Heart left ventricle (tissue), 16 donors: ENCODE data around the gene TRAT1. TPM values are rescaled to one million over a fixed set of nuclear protein-coding genes. Genes with fewer than 3 reads are reported as not detected.

Experiments used
- ATAC-seq, 4 donors: fragments of 200-7000 bp; cut with Tn5 transposase; one replicate each; pipeline ENCODE4 v1.9.1; 2020 to 2022; ENCODE audit warnings: moderate library complexity in 4 of 4, mild to moderate bottlenecking in 3 of 4, moderate number of reproducible peaks in 1 of 4
- DNase-seq, 5 donors: peaks; one replicate each; pipeline ENCODE4 v3.0.0-alpha.2; 2020
- H3K27ac ChIP-seq, 12 donors: fragments of 200-600 bp; sonication (generic) in 4 of 12; one replicate each; pipeline versions ENCODE4 v1.5.0 to v1.8.0; 2016 to 2022; ENCODE audit warnings: mild to moderate bottlenecking in 2 of 12
- H3K27me3 ChIP-seq, 9 donors: fragments of 200-600 bp; sonication (generic) in 2 of 9; one replicate each; pipeline versions ENCODE4 v1.5.1 to v1.8.0; 2016 to 2022; ENCODE audit warnings: mild to moderate bottlenecking in 3 of 9
- H3K36me3 ChIP-seq, 9 donors: fragments of 200-600 bp; sonication (generic) in 2 of 9; one replicate each; pipeline versions ENCODE4 v1.5.0 to v1.8.0; 2018 to 2022; ENCODE audit warnings: mild to moderate bottlenecking in 2 of 9
- H3K4me1 ChIP-seq, 12 donors: fragments of 200-600 bp; sonication (generic) in 4 of 12; one replicate each; pipeline versions ENCODE4 v1.5.0 to v1.8.0; 2016 to 2022; ENCODE audit warnings: mild to moderate bottlenecking in 3 of 12
- H3K4me3 ChIP-seq, 12 donors: fragments of 200-600 bp; sonication (generic) in 4 of 12; one replicate each; pipeline versions ENCODE4 v1.5.0 to v1.8.0; 2017 to 2022; ENCODE audit warnings: mild to moderate bottlenecking in 9 of 12, moderate library complexity in 4 of 12
- H3K9me3 ChIP-seq, 12 donors: fragments of 200-600 bp; sonication (generic) in 4 of 12; one replicate each; pipeline versions ENCODE4 v1.5.0 to v1.8.0; 2016 to 2022; ENCODE audit warnings: mild to moderate bottlenecking in 1 of 12
- POLR2A ChIP-seq, 2 donors: fragments of 450-650 bp; IDR thresholded peaks; one replicate each; pipeline ENCODE4 v1.6.1; 2017; ENCODE audit warnings: antibody characterized with exemption in 2 of 2, mild to moderate bottlenecking in 2 of 2, moderate library complexity in 2 of 2
- WGBS, 4 donors: extraction: QIAGEN DNeasy Blood & Tissue Kit in 2 of 4; methylation state at CpG; one replicate each; pipeline versions ENCODE4 v1.1.5 to v1.1.7; 2013 to 2018; 5-methylcytosine and 5-hydroxymethylcytosine counted together
- intact Hi-C, 10 donors: fragments of 100-400 bp; cut with DNase I; formaldehyde crosslinking; loops; one replicate each; pipeline versions ENCODE4 v1.11.1 to v1.14.2; 2022
- long read RNA-seq, 3 donors: library from polyadenylated mRNA; unstranded; transcript quantifications; one replicate each; pipeline ENCODE4 v2.0.0, GENCODE V29; 2020 to 2021
- polyA plus RNA-seq, 2 donors: library from polyadenylated mRNA; stranded (reverse); fragments of 200-250 nt; gene quantifications; one replicate each; pipeline ENCODE4 v1.2.3, GENCODE V29; 2013
- total RNA-seq, 9 donors: library from RNA; depleted of rRNA in 2 of 9; stranded (reverse); fragments of >200 nt in 2 of 9; fragmentation: NEBNext Ultra II Directional in 3 of 9; extraction: Animal tissue kit (Norgen Biotek cat#: 25700) in 3 of 9; gene quantifications; one replicate each; pipeline versions ENCODE4 v1.1.0 to v1.2.4, GENCODE V29; 2016 to 2023
- TF ChIP-seq, protein P1 (sequence below), 12 donors: fragments of 200-600 bp; sonication (generic) in 4 of 12; IDR thresholded peaks; one replicate each; pipeline versions ENCODE4 v1.5.0 to v1.8.0; 2018 to 2022; ENCODE audit warnings: antibody characterized with exemption in 12 of 12, mild to moderate bottlenecking in 5 of 12
- donor health status: ischemic (EF 13 %, LVEDD 7.1; RV severe dilation, severe dysfunction).
- donor health status: healthy with polysubstance abuse.
- donor health status: DM: no; HTN: yes; CAD: no.
- donor health status: DM: no; HTN: no; CAD: no.
- donor health status: ischemic (EF 25% LVEDD 6.9; RV normal size, moderate dysfunction).
- donor health status: ischemic (EF 25% LVEDD 5.7; RV mildly dilated, moderate dysfunction).
- donor health status: healthy.
- donor health status: DM: yes; HTN: yes; CAD: no.
- donor health status: ischemic (EF 35%, LVEDD 5.7; RV mildly dilated, moderate dysfunction).
- donor health status: nonischemic (EF 11% LVEDD 7.7; RV severe dilation, severe dysfunction).
- donor health status: DM: yes; HTN: yes; CAD: no.
- donor health status: PGD.
- donor health status: ischemic (EF 29% LVEDD 5.4; RV normal size, mild dysfunction).
- donor health status: nonischemic (EF 23%, LVEDD 6.1; RV moderate dilation, normal function).

TRAT1 gene, protein sequence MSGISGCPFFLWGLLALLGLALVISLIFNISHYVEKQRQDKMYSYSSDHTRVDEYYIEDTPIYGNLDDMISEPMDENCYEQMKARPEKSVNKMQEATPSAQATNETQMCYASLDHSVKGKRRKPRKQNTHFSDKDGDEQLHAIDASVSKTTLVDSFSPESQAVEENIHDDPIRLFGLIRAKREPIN
- total RNA-seq = 1 to 10 TPM in 1 of 9 donors, under 1 TPM in 2, not detected in 6; 0.16 to 1.3 (median 0.57) TPM
- under 1 TPM; 0.08 to 0.10 TPM for polyA plus RNA-seq
- long read RNA-seq, donor 1 = 0 reads
- long read RNA-seq, donor 2 = 0 reads
- long read RNA-seq, donor 3 = 0 reads

DNA sequence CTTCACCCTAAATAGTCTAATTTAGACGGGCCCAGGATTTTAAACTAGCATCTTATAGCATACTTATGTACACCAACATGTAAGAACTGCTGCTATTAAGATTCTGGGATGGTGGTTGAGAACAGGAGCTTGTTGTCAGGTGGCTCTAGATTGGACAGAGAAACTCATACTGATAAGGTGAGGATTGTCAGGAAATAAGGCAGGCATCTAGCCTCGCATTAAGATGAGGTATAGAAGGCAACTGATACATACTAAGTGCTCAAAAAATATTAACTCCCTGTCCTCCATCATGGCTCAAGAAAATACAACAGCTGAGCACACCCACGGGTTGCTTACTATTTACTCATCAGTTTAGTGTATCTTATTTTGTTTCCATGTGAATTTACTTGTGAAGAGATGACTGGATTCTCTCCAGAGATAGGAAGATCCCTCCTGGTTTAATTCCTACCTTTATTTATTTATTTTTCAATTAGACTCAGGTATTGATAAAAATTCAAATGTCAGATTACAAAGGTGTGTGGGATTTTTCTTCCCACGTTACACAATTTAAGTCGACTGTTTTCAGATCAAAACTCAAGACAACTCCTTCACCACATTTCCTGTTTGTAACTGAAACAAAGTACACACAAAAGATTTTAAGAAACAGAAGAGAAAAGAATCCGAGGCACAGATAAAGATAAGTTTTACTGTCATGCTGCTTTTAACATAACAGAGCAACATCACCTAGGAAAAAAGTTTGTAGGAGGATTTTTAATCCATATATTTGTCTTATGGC is at the start of gene TRAT1:
TSS of gene TRAT1 (plus strand) at position 664 of the 775 bp plus-strand sequence. CDS start 142 bp downstream, outside the sequence.
- no peaks in the 10 kb centered on the region for H3K27me3 ChIP-seq
- 47 to 51% (median 49%) methylated on average over 6 of the region's 6 CpGs for WGBS, 4 donors
- ATAC-seq = no peak
- peak within 1 kb of the TSS in 1 of 12 donors; percentile 51 for H3K27ac ChIP-seq
- intact Hi-C loops = no loop called here
- no peak for DNase-seq
- H3K4me3 ChIP-seq = peak within 1 kb of the TSS in 1 of 12 donors; percentile 45
- H3K9me3 ChIP-seq = no peaks in the 10 kb centered on the region
- H3K36me3 ChIP-seq = no peaks in the 10 kb centered on the region
- no peak for TF ChIP-seq POLR2A (IDR thresholded peaks at IDR 0.05)
- TF ChIP-seq, protein P1, sequence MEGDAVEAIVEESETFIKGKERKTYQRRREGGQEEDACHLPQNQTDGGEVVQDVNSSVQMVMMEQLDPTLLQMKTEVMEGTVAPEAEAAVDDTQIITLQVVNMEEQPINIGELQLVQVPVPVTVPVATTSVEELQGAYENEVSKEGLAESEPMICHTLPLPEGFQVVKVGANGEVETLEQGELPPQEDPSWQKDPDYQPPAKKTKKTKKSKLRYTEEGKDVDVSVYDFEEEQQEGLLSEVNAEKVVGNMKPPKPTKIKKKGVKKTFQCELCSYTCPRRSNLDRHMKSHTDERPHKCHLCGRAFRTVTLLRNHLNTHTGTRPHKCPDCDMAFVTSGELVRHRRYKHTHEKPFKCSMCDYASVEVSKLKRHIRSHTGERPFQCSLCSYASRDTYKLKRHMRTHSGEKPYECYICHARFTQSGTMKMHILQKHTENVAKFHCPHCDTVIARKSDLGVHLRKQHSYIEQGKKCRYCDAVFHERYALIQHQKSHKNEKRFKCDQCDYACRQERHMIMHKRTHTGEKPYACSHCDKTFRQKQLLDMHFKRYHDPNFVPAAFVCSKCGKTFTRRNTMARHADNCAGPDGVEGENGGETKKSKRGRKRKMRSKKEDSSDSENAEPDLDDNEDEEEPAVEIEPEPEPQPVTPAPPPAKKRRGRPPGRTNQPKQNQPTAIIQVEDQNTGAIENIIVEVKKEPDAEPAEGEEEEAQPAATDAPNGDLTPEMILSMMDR (IDR thresholded peaks at IDR 0.05) = no peak
- no peaks in the 10 kb centered on the region for H3K4me1 ChIP-seq

DNA sequence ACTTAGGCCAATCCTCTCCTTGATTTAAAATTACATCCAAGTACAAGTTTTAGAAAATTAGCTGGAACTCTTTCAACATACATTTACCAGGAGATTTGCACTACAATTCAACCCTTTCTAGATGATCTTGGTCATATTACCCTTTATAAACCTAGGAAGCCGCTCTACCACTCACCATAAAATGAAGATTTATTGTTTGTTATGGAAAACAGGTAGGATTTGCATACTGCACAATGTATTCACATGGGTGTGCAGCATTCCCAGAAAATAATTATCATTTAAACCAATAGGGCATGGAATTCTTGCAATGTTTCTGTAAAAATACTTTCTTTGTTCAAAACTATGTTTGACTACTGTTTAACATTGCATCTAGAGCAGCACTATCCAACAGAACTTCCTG is 46.9 kb upstream of the TRAT1 start:
- Histone ChIP-seq H3K27ac (no peak overlapping the region), H3K9me3 (no peaks in the 10 kb centered on the region), H3K27me3 (no peaks in the 10 kb centered on the region), H3K4me1 (no peaks in the 10 kb centered on the region), H3K4me3 (no peak overlapping the region), H3K36me3 (no peaks in the 10 kb centered on the region)
- no peak for TF ChIP-seq POLR2A (IDR thresholded peaks at IDR 0.05)
- TF ChIP-seq, protein P1 (IDR thresholded peaks at IDR 0.05) = no peak
- intact Hi-C loops = no loop called here
- 59 to 68% (median 65%) methylated on average over 1 of the region's 1 CpG for WGBS, 4 donors
- DNase-seq (no peak), ATAC-seq (no peak)

DNA sequence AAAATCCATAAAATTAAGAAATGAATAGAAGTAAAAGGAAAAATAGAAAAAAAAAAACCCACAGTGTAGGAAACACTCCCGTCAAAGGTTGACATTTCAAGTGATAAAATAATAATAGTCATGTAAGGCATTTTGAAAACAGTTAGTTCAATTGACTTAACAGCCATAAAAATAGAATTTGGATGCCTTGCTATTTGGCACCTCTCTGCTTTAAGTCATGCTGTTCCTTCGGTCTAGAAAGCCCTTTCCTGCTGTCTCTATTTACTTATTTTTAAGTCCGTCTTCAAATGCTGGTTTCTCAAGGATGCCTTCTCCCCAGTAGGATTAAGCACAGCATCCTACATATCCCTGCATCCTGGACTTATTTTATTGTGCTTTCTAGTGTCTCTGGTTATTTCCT is 43.1 kb upstream of the TRAT1 start:
- no peaks in the 10 kb centered on the region for H3K36me3 ChIP-seq
- no peaks in the 10 kb centered on the region for H3K9me3 ChIP-seq
- no peak overlapping the region for H3K4me3 ChIP-seq
- intact Hi-C loops = no loop called here
- ATAC-seq (no peak), DNase-seq (no peak)
- WGBS, 4 donors = 82 to 88% (median 86%) methylated on average over 3 of the region's 3 CpGs
- no peaks in the 10 kb centered on the region for H3K4me1 ChIP-seq
- H3K27ac ChIP-seq = no peak overlapping the region
- no peaks in the 10 kb centered on the region for H3K27me3 ChIP-seq
- no peak for TF ChIP-seq POLR2A (IDR thresholded peaks at IDR 0.05)
- TF ChIP-seq, protein P1 (IDR thresholded peaks at IDR 0.05) = no peak

DNA sequence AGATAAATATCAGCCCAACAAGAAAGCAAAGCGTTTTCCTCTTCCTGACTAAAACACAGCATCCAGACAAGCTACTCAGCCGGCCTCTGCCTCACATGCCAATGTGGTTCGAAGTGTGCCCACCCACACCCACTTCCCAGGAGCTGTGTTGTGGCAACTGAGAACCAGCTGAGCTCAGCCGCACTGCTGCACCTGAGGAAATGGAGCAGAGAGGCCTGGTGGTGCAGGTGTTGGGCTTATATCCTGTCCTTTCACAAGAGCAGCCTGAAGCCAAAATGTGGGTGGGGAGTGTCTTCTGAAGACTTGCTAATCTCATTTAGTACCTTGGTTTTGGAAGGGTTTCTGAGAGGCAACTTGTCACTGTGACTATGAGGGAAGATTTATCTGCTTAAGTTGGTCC is 42.4 kb upstream of the TRAT1 start:
- TF ChIP-seq POLR2A (IDR thresholded peaks at IDR 0.05) = no peak
- TF ChIP-seq, protein P1 (IDR thresholded peaks at IDR 0.05) = no peak
- intact Hi-C loops = no loop called here
- H3K36me3 ChIP-seq = no peaks in the 10 kb centered on the region
- no peaks in the 10 kb centered on the region for H3K9me3 ChIP-seq
- H3K4me1 ChIP-seq = no peaks in the 10 kb centered on the region
- no peak overlapping the region for H3K4me3 ChIP-seq
- DNase-seq (no peak), ATAC-seq (no peak)
- WGBS, 4 donors = 65 to 69% (median 65%) methylated on average over 4 of the region's 4 CpGs
- H3K27ac ChIP-seq = no peak overlapping the region
- H3K27me3 ChIP-seq = no peaks in the 10 kb centered on the region
